ENCODE measurements around the gene AURKB.
A peak's percentile ranks its signal among the peaks of the same experiment; 100 is the strongest.
"Not testable (repeated sequence)": the region's sequence is repeated elsewhere in the genome, so short reads cannot be mapped to it uniquely, and the experiment has no call there.

The AURKB gene

DNA sequence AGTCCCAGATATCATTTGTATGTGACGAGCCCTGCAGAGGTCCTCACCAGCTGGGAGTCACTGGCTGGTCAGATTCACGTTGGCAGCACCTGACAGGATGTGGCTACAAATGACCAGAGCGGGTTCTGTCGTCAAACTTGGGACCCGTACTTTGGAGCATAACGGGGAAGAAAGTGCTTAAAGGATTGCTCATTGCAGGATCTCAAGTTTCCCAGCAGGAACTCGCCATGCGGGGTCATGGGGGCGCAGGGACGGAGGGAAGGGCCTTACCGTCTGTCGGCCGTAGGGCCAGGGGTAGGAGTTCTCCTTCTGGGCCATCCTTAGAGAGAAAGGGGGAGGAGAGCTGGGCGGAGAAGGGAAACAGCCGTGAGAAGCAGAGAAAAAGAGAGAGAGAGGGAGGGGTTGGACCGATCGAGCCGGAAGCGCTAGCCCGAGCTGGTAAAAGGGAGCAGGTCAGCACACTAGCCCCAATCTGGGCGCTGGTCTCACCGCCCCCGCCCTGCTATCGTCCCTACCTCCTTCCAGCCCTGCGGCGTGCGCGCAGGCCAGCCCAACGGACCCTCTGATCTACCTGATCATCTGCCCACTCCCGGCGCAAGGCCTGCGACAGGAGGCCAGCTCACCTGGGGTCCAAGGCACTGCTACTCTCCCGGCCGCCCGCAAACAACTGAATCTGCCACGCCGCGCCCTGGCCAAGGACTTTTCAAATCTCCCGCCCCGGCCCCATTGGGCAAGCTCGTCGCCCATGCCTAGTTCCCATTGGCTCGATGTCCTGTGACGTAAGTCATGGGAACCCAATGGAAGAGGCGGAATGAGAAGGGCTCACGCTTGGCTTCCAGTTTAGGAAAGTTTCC lies at the start of gene AURKB:
Gene AURKB (minus strand): TSS at position 669 of the 854 bp plus-strand sequence. CDS start 351 bp downstream, at position 318.
- H3K4me3 ChIP-seq (ENCODE audit: low read depth, low read length) = peak within 1 kb of the TSS; percentile 92

DNA sequence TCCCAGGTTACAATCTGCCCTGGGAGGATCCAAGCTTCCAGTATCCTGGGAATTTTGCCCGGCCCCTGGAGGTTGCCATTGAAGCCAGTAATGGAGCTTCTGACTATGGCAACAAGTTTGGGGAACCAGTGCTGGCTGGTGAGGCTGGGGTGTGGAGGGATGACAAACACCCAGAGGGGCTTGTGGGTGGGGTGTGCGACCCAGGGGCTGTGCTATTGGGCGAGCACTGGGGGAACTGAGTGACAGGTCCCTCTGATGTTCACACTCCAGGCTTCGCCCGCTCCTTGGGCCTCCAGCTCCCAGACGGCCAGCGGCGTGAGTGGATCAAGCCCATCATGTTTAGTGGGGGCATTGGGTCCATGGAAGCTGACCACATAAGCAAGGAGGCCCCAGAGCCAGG lies 47.4 kb upstream of the AURKB start:
- no peak overlapping the region for H3K4me3 ChIP-seq (ENCODE audit: low read depth, low read length)

GRCh38 chr17:8256691-8257090 lies 46.3 kb upstream of the AURKB start:
- H3K4me3 ChIP-seq (ENCODE audit: low read depth, low read length) = no peak overlapping the region

GRCh38 chr17:8256291-8256690 lies 45.9 kb upstream of the AURKB start:
- no peak overlapping the region for H3K4me3 ChIP-seq (ENCODE audit: low read depth, low read length)

GRCh38 chr17:8255499-8255898 lies 45.1 kb upstream of the AURKB start:
- H3K4me3 ChIP-seq (ENCODE audit: low read depth, low read length) = no peak overlapping the region

DNA sequence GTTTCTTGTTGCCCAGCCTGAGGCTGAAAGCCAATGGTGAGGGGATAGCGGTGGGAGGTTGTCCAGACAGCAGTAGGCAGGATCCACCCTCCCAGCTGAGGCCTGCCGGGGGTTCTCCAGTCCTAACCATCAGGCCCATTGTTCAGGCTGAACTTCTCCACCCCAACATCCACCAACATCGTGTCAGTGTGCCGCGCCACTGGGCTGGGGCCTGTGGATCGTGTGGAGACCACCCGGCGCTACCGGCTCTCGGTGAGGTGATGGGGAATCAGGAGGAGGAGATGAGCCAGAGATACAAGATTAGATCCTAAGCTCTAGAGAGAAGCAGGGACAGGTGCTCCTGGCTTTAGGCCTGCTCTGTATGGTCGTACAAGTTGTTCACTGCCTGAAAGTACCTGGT lies 44.5 kb upstream of the AURKB start:
- H3K4me3 ChIP-seq (ENCODE audit: low read depth, low read length) = no peak overlapping the region

GRCh38 chr17:8253801-8254200 lies 43.4 kb upstream of the AURKB start:
- no peak overlapping the region for H3K4me3 ChIP-seq (ENCODE audit: low read depth, low read length)

GRCh38 chr17:8251411-8251810 lies 41.0 kb upstream of the AURKB start:
- H3K4me3 ChIP-seq (ENCODE audit: low read depth, low read length) = not testable (repeated sequence)

DNA sequence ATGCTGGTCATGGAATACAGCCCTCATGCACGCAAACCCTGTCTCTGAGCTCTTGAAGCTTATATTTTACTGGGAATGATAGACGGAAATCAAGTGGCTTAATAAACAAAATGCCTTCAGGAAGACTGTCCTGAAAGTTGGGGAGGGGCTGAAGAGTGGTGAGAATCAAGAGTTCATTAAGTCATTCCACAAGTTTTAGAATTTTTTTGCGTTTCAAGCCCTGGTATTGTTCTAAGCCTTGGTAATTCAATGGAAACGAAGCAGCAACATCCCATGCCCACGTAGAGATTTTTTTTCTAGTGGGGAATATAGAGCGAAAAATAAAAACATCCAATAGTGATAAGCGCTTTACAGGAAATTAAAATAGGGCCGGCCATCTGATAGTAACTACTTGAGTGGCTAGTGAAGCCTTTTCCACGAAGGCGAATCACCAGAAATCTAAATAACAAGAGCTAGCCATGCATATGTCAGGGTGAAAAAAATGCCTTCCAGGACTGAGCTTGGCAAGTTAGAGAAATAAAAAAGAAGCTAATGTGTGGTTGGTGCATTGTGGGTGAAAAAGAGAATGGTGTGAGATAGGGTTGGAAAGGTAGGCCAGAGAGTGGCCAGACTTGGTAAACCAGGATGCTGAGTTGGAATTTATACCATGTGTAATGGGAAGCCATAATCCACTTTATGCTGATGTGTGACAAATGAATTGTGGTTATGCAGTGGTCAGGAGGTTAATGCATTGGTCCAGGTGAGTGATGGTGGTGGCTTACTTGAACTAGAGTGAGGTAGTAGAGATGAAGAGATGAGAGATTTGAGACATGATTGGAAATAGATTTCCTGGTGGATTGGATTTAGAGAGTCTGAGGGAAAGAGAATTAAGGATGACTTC lies 39.5 kb upstream of the AURKB start:
- H3K4me3 ChIP-seq (ENCODE audit: low read depth, low read length) = peak overlapping the region; percentile 95

- peak within 1 kb of the TSS; percentile 95 for H3K4me3 ChIP-seq (ENCODE audit: low read depth, low read length)
Measured at GRCh38 chr17:8248751-8249607, 38.6 kb upstream of the AURKB start, which contains the start of gene PFAS. Gene PFAS (plus strand): TSS chr17:8249289. CDS start chr17:8253938, 4,649 bp downstream.

DNA sequence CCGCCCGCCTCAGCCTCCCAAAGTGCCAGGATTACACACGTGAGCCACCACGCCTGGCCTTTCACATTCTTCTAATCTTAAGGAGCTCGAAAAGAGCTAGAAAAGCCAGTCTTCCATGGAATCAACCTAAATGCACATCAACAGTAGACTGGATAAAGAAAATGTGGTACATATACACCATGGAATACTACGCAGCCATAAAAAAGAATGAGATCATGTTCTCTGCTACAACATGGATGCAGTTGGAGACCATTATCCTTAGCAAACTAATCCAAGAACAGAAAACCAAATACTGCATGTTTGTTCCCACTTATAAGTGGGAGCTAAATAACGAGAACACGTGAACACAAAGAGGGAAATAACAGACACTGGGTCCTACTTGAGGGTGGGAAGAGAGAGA lies 34.4 kb upstream of the AURKB start:
- H3K4me3 ChIP-seq (ENCODE audit: low read depth, low read length) = no peak overlapping the region

DNA sequence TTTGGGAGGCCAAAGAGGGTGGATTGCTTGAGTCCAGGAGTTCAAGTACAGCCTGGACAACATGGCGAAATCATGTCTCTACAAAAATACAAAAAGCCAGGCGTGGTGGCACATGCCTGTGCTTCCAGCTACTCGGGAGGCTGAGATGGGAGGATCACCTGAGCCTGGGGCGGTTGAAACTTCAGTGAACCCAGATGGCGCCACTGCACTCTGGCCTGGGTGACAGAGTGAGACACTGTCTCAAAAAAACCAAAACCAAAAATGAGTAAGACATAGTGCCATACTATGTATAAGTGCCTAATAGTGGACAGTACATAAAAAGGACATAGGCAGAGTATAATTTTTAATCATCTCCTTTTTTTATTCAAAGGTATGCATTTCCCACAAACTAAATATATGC lies 33.5 kb upstream of the AURKB start:
- no peak overlapping the region for H3K4me3 ChIP-seq (ENCODE audit: low read depth, low read length)

DNA sequence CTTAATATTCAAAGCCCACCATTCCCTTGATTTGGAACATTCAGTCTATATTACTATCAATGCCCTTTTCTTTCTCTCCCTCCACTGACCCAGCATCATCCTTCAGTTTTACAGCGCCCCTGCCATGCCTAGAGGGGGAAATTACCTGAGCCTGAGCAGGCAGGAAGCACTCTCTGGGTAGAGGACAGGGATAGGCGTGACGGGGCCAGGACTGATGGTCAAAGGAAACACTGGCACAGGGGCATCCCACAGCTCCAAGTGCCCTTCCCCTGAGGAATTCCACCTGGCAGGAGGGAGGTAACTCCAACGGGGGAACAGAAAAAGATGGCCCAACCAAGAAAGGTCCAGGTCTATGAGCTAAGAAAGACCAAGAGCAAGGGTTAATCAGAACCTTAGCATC lies 27.5 kb upstream of the AURKB start:
- no peak overlapping the region for H3K4me3 ChIP-seq (ENCODE audit: low read depth, low read length)

DNA sequence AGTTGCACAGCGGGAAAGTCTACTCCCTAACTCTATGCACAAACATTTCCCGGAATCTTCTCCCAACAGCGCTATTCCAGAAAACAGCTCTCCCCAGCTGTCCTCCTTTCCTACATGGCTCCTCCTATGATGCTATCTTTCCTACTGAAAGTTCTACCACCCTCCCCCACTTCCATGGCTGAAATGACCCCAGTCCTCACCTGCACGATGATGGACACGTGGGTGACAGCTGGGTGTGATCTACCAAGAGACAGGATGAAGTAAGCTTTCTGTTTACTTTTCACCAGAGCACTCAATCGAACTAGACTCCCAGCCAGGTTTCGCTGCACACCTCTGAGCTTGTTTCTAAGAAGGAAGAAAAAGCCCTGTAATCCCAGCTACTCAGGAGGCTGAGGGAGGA lies 26.8 kb upstream of the AURKB start:
- no peak overlapping the region for H3K4me3 ChIP-seq (ENCODE audit: low read depth, low read length)

- H3K4me3 ChIP-seq (ENCODE audit: low read depth, low read length) = no peak overlapping the region
Measured at GRCh38 chr17:8235676-8236075, 25.3 kb upstream of the AURKB start.

- H3K4me3 ChIP-seq (ENCODE audit: low read depth, low read length) = no peak overlapping the region
Measured at GRCh38 chr17:8234361-8235270, 24.2 kb upstream of the AURKB start.

- no peak overlapping the region for H3K4me3 ChIP-seq (ENCODE audit: low read depth, low read length)
Measured at GRCh38 chr17:8231701-8232100, 21.3 kb upstream of the AURKB start.

- peak overlapping the region; percentile 6 for H3K4me3 ChIP-seq (ENCODE audit: low read depth, low read length)
Measured at GRCh38 chr17:8227238-8227581, 16.8 kb upstream of the AURKB start.

DNA sequence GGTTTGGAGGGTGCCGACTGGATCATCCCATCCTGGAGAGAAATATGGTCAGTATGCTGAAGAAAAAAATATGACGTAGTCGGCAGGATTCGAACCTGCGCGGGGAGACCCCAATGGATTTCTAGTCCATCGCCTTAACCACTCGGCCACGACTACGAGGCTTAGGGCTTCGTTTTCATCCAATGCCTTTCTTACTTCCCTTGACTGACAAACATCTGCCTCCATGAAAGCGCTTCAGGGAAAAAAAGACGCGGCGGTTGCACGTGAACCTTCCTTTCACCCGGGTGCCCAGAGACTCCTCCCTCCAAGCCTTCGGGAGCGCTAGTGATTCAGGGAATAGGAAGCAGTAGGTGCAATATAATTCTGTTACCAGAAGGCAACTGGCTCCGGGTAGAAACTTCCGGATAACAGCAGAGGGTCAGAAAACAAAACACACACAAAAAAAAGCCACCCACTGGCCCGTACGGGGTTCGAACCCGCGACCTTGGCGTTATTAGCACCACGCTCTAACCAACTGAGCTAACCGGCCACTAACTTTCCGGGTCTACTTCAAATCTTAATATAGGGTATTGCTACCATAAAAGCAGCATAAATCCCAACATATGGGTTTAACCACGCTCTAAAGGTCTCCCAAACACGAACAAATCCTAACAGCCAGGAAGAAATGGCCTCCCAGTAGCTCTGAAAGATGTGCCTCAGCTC lies 16.3 kb upstream of the AURKB start:
- peak overlapping the region; percentile 17 for H3K4me3 ChIP-seq (ENCODE audit: low read depth, low read length)
